Neural cell (in vitro differentiated cells): Measurements from ENCODE around the gene CDC34. TPM values are rescaled to one million over a fixed set of nuclear protein-coding genes. Genes with fewer than 3 reads are reported as not detected.

Experiments
- H2AFZ ChIP-seq: fragments of 200-600, 300-800 bp; sonication (generic), shearing (Covaris generic); 2 replicates; pipeline ENCODE4 v1.6.0; 2014; ENCODE audit warnings: low read depth, mild to moderate bottlenecking, antibody characterized with exemption, low read length, moderate library complexity
- H3F3A ChIP-seq: fragments of 200-600 bp; shearing (Covaris generic); 2 replicates; pipeline ENCODE4 v1.6.1; 2016; ENCODE audit warnings: mild to moderate bottlenecking, moderate library complexity, mixed read lengths, antibody characterized with exemption, low read length; ENCODE audit not compliant: insufficient read depth, poor library complexity, severe bottlenecking
- H3K27ac ChIP-seq: fragments of 200-600, 300-800 bp; sonication (generic), shearing (Covaris generic); 2 replicates; pipeline ENCODE4 v1.5.1; 2014; ENCODE audit warnings: mild to moderate bottlenecking, low read length, moderate library complexity
- H3K27me3 ChIP-seq: fragments of 300-800, 200-600 bp; sonication (generic), shearing (Covaris generic); 2 replicates; pipeline ENCODE4 v1.6.0; 2014; ENCODE audit warnings: mild to moderate bottlenecking, low read depth, low read length, moderate library complexity; ENCODE audit not compliant: insufficient read depth
- H3K36me3 ChIP-seq: fragments of 300-800, 200-600 bp; sonication (generic), shearing (Covaris generic); 2 replicates; pipeline ENCODE4 v1.5.1; 2014; ENCODE audit warnings: mild to moderate bottlenecking, antibody characterized with exemption, low read length, moderate library complexity; ENCODE audit not compliant: insufficient read depth
- H3K4me2 ChIP-seq: fragments of 300-800, 200-600 bp; sonication (generic), shearing (Covaris generic); 2 replicates; pipeline ENCODE4 v1.6.0; 2014; ENCODE audit warnings: mild to moderate bottlenecking, low read length
- H3K4me3 ChIP-seq: fragments of 300-800, 200-600 bp; sonication (generic), shearing (Covaris generic); 2 replicates; pipeline ENCODE4 v1.5.1; 2014; ENCODE audit warnings: mild to moderate bottlenecking, low read length, moderate library complexity
- H3K79me2 ChIP-seq: fragments of 200-600 bp; shearing (Covaris generic); replicated peaks from 2 replicates; pipeline ENCODE4 v1.6.0; 2014; ENCODE audit warnings: mild to moderate bottlenecking, low read length, moderate library complexity; ENCODE audit not compliant: insufficient read depth
- H3K9ac ChIP-seq: fragments of 300-800, 200-600 bp; sonication (generic), shearing (Covaris generic); 2 replicates; pipeline ENCODE4 v1.6.1; 2016; ENCODE audit warnings: mild to moderate bottlenecking, low read length, mixed read lengths
- H3K9me2 ChIP-seq: fragments of 200-600 bp; shearing (Covaris generic); 2 replicates; pipeline ENCODE4 v1.6.1; 2016; ENCODE audit warnings: mild to moderate bottlenecking, low read length, mixed read lengths; ENCODE audit not compliant: insufficient read depth
- H3K9me3 ChIP-seq: fragments of 200-600, 300-800 bp; sonication (generic), shearing (Covaris generic); 2 replicates; pipeline ENCODE4 v1.6.1; 2016; ENCODE audit warnings: mild to moderate bottlenecking, mixed run types, low read length, moderate library complexity, mixed read lengths
- H4K20me1 ChIP-seq: fragments of 200-600 bp; shearing (Covaris generic); 2 replicates; pipeline ENCODE4 v1.6.1; 2016; ENCODE audit warnings: mild to moderate bottlenecking, mixed run types; ENCODE audit not compliant: insufficient read depth
- EP300 ChIP-seq: fragments of 450-650 bp; conservative IDR thresholded peaks from 2 replicates; pipeline ENCODE4 v1.6.1; 2014; ENCODE audit warnings: antibody characterized with exemption, mild to moderate bottlenecking, moderate library complexity; ENCODE audit not compliant: poor library complexity, severe bottlenecking
- EZH2 ChIP-seq: fragments of 200-600, 300-800 bp; shearing (Covaris generic), sonication (generic); IDR thresholded peaks from 2 replicates; pipeline ENCODE4 v1.6.1; 2014; ENCODE audit warnings: antibody characterized with exemption, low read length, borderline replicate concordance, mild to moderate bottlenecking; ENCODE audit not compliant: insufficient read depth, poor library complexity, severe bottlenecking
- MXI1 ChIP-seq: fragments of 450-650 bp; conservative IDR thresholded peaks from 2 replicates; pipeline ENCODE4 v1.6.1; 2014; ENCODE audit warnings: antibody characterized with exemption, mild to moderate bottlenecking; ENCODE audit not compliant: poor library complexity, severe bottlenecking
- POLR2AphosphoS5 ChIP-seq: IDR thresholded peaks from 2 replicates; pipeline ENCODE4 v1.6.1; 2012
- RAD21 ChIP-seq: fragments of 450-650 bp; conservative IDR thresholded peaks from 2 replicates; pipeline ENCODE4 v1.6.1; 2014; ENCODE audit warnings: antibody characterized with exemption, mild to moderate bottlenecking, moderate library complexity
- SMC3 ChIP-seq: fragments of 450-650 bp; conservative IDR thresholded peaks from 2 replicates; pipeline ENCODE4 v1.6.1; 2014; ENCODE audit warnings: antibody characterized with exemption, mild to moderate bottlenecking, moderate library complexity; ENCODE audit not compliant: poor library complexity
- TAF1 ChIP-seq: IDR thresholded peaks from 2 replicates; pipeline ENCODE4 v1.6.1; 2012; ENCODE audit warnings: low read depth
- polyA plus RNA-seq: library from polyadenylated mRNA; depleted of rRNA; stranded (reverse); fragments of >200 nt; gene quantifications from 2 replicates; pipeline ENCODE4 v1.2.3, GENCODE V29; 2014
- TF ChIP-seq, protein P1 (sequence below): IDR thresholded peaks from 2 replicates; pipeline ENCODE4 v1.6.1; 2012; ENCODE audit warnings: borderline replicate concordance
- TF ChIP-seq, protein P2 (sequence below): fragments of 450-650 bp; IDR thresholded peaks from 2 replicates; pipeline ENCODE4 v1.5.1; 2014; ENCODE audit warnings: antibody characterized with exemption, mild to moderate bottlenecking, moderate library complexity; ENCODE audit not compliant: poor library complexity, severe bottlenecking

Gene CDC34
- polyA plus RNA-seq, 1 donor from 2014 or later, result 155 TPM

DNA sequence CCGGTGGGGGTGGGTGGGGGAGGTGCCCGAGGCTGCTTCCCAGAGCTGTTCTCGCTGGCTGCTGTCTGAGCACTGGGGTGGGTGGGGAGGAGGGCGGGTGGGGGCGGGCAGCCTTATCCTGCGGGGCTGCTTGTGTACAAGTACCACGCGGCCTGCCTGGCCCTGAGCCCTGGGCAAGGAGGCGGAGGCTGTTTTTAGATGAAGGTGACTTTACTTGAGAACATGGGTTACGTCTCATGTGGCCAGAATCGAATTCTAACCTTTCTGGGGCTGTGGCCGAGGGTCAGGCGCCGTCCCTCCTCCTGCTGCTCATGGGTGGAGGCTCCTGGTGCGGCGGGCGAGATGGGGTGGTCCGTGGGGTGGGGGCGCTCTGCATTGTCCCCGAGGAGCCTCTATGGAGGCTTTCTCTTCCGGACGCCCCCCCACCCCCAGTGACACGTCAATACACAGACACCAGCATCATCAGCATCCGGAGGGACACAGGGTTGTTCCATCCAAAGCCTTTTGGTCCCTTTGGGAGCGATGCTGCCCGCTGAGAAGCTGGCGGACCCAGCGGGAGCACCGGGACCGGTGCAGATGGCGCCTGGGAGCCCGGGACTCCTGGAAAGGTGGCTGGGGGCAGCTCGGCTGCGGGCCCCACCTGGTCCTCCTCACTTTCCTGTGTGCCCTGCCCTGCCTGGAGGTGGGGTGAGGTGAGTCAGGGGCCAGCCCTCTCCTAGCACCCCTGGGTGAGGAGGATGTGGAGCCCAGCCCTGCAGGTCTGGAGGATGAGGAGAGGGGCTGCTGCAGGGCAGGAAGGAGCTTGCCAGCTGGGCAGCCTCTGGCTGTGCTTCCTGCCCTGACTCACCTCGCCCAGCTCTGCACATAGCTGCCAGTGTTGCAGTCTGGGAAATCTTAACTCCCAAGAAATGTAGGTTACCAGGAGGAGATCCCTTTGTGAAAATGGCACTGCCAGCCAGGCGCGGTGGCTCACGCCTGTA is 44.3 kb downstream of the CDC34 start:
- no peaks in the 10 kb centered on the region for H3F3A ChIP-seq

DNA sequence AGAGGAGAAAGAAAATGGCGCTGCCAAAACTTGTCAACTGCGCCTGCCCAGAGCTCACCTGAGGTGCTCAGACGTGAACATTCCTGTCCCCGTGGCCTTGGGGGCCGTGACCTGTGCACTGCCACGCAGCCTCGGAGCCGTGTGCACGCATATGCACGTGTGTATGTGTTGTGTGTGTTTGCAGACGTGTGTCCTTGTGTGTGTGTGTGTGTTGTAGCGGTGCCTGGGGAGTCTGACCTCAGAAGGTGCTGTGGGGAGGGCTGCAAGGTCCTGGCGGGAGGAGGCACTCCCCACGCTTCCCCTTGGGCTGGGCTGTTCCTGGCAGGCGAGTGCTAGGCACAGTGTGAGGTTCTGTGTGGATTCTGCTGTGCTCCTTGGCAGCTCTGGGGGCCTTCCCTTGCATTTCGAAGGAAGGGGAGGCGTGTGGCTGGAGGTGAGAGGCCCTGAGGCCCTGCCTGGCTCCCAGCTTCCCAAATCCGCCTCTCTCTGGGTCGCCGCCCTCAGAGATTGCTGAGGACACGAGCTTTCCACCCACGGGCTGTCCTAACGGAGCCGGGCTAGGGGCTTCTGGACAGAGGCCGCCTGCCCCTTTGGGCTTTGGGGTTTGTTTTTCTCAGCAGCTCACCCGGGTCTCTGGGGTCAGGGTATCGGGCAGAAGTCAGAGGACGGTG is 45.3 kb downstream of the CDC34 start:
- peaks cover 4% of the 10 kb centered on the region for H4K20me1 ChIP-seq
- no peaks in the 10 kb centered on the region for H3K9me2 ChIP-seq
- H3K79me2 ChIP-seq, result peaks cover 51% of the 10 kb centered on the region
- H3K9ac ChIP-seq, result no peak overlapping the region
- H3K9me3 ChIP-seq, result no peaks in the 10 kb centered on the region
- H3K36me3 ChIP-seq, result peaks cover 5% of the 10 kb centered on the region
- no peak overlapping the region for H3K4me2 ChIP-seq
- no peaks in the 10 kb centered on the region for H3K27me3 ChIP-seq
- H3K4me3 ChIP-seq, result no peak overlapping the region
- no peak overlapping the region for H2AFZ ChIP-seq
- no peak overlapping the region for H3K27ac ChIP-seq
- no peaks in the 10 kb centered on the region for H3F3A ChIP-seq
- TF ChIP-seq, protein P1, sequence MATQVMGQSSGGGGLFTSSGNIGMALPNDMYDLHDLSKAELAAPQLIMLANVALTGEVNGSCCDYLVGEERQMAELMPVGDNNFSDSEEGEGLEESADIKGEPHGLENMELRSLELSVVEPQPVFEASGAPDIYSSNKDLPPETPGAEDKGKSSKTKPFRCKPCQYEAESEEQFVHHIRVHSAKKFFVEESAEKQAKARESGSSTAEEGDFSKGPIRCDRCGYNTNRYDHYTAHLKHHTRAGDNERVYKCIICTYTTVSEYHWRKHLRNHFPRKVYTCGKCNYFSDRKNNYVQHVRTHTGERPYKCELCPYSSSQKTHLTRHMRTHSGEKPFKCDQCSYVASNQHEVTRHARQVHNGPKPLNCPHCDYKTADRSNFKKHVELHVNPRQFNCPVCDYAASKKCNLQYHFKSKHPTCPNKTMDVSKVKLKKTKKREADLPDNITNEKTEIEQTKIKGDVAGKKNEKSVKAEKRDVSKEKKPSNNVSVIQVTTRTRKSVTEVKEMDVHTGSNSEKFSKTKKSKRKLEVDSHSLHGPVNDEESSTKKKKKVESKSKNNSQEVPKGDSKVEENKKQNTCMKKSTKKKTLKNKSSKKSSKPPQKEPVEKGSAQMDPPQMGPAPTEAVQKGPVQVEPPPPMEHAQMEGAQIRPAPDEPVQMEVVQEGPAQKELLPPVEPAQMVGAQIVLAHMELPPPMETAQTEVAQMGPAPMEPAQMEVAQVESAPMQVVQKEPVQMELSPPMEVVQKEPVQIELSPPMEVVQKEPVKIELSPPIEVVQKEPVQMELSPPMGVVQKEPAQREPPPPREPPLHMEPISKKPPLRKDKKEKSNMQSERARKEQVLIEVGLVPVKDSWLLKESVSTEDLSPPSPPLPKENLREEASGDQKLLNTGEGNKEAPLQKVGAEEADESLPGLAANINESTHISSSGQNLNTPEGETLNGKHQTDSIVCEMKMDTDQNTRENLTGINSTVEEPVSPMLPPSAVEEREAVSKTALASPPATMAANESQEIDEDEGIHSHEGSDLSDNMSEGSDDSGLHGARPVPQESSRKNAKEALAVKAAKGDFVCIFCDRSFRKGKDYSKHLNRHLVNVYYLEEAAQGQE, result no peak
- TF ChIP-seq EP300 (no peak), MXI1 (no peak), SMC3 (no peak), RAD21 (no peak), POLR2AphosphoS5 (no peak)
- TF ChIP-seq, protein P2, sequence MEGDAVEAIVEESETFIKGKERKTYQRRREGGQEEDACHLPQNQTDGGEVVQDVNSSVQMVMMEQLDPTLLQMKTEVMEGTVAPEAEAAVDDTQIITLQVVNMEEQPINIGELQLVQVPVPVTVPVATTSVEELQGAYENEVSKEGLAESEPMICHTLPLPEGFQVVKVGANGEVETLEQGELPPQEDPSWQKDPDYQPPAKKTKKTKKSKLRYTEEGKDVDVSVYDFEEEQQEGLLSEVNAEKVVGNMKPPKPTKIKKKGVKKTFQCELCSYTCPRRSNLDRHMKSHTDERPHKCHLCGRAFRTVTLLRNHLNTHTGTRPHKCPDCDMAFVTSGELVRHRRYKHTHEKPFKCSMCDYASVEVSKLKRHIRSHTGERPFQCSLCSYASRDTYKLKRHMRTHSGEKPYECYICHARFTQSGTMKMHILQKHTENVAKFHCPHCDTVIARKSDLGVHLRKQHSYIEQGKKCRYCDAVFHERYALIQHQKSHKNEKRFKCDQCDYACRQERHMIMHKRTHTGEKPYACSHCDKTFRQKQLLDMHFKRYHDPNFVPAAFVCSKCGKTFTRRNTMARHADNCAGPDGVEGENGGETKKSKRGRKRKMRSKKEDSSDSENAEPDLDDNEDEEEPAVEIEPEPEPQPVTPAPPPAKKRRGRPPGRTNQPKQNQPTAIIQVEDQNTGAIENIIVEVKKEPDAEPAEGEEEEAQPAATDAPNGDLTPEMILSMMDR, result no peak

More for the DNA sequence above, 44.3 kb downstream of the CDC34 start:
- Histone ChIP-seq H3K9me2 (no peaks in the 10 kb centered on the region), H2AFZ (no peak overlapping the region), H4K20me1 (peaks cover 4% of the 10 kb centered on the region), H3K27ac (no peak overlapping the region), H3K9me3 (no peaks in the 10 kb centered on the region), H3K4me2 (no peak overlapping the region), H3K79me2 (peaks cover 51% of the 10 kb centered on the region), H3K27me3 (no peaks in the 10 kb centered on the region), H3K36me3 (no peaks in the 10 kb centered on the region), H3K4me3 (peak overlapping the region; percentile 99), H3K9ac (peak overlapping the region; percentile 48)
- no peak for TF ChIP-seq EP300
- TF ChIP-seq, protein P1, result no peak
- TF ChIP-seq EZH2, result no peak
- TF ChIP-seq RAD21, result no peak
- TF ChIP-seq SMC3, result no peak
- no peak for TF ChIP-seq MXI1
- TF ChIP-seq, protein P2, result no peak
- TF ChIP-seq POLR2AphosphoS5, result no peak
- TF ChIP-seq TAF1, result no peak
